BJ (cell line): ENCODE results near the gene RCSD1. TPM values are rescaled to one million over a fixed set of nuclear protein-coding genes. Genes with fewer than 3 reads are reported as not detected.

Experiments
- CTCF ChIA-PET: fragments of 350-600 bp; formaldehyde crosslinking; extraction: SDS; loops from one replicate; lab custom pipeline; 2021; ENCODE audit warnings: antibody characterized with exemption, inconsistent platforms; lab: Yijun Ruan, JAX
- POLR2A ChIA-PET: fragments of 300-600 bp; sonication (Branson Sonifier 250); formaldehyde crosslinking; extraction: SDS; loops from one replicate; lab custom pipeline; 2021; ENCODE audit warnings: antibody characterized with exemption; lab: Charles Lee
- DNase-seq: peaks from one replicate; pipeline ENCODE4 v3.0.0-alpha.2; 2011; ENCODE audit warnings: low read depth
- H3K27me3 ChIP-seq: 2 replicates; pipeline ENCODE4 v1.6.0; 2011; ENCODE audit warnings: low read length; ENCODE audit not compliant: control insufficient read depth, insufficient read depth
- H3K36me3 ChIP-seq: 2 replicates; pipeline ENCODE4 v1.5.1; 2011; ENCODE audit warnings: low read length; ENCODE audit not compliant: control insufficient read depth, insufficient read depth
- H3K4me3 ChIP-seq: 2 replicates; pipeline ENCODE4 v1.5.1; 2011; ENCODE audit warnings: low read depth, mild to moderate bottlenecking, control low read depth, low read length
- CTCF ChIP-seq: IDR thresholded peaks from 2 replicates; pipeline ENCODE4 v1.5.1; 2011; ENCODE audit warnings: low read depth, mild to moderate bottlenecking, control low read depth, inconsistent platforms, low read length, moderate library complexity; ENCODE audit not compliant: insufficient read depth
- polyA plus RNA-seq: library from polyadenylated mRNA; depleted of rRNA; stranded (reverse); fragments of >200 nt; gene quantifications from 2 replicates; pipeline ENCODE4 v1.2.3, GENCODE V29; 2011

RCSD1 gene
- polyA plus RNA-seq, 1 experiment = not detected

GRCh38 chr1:167645625-167646414, 15.8 kb downstream of the RCSD1 start:
- POLR2A ChIA-PET = no interaction called here
- TF ChIP-seq CTCF = no peak
- Histone ChIP-seq H3K27me3 (peaks cover 3% of the 10 kb centered on the region), H3K4me3 (no peak overlapping the region), H3K36me3 (no peaks in the 10 kb centered on the region)
- DNase-seq = no peak
- CTCF ChIA-PET = interaction anchor here (0.7 to 1.4 kb wide), 2 partner anchors 10 to 42 kb away, joined by 3 to 4 read pairs; no protein-coding TSS in a partner anchor

- no peak for TF ChIP-seq CTCF
- DNase-seq = no peak
- CTCF ChIA-PET = no interaction called here
Observed at GRCh38 chr1:167648252-167648849, 18.3 kb downstream of the RCSD1 start.

DNA sequence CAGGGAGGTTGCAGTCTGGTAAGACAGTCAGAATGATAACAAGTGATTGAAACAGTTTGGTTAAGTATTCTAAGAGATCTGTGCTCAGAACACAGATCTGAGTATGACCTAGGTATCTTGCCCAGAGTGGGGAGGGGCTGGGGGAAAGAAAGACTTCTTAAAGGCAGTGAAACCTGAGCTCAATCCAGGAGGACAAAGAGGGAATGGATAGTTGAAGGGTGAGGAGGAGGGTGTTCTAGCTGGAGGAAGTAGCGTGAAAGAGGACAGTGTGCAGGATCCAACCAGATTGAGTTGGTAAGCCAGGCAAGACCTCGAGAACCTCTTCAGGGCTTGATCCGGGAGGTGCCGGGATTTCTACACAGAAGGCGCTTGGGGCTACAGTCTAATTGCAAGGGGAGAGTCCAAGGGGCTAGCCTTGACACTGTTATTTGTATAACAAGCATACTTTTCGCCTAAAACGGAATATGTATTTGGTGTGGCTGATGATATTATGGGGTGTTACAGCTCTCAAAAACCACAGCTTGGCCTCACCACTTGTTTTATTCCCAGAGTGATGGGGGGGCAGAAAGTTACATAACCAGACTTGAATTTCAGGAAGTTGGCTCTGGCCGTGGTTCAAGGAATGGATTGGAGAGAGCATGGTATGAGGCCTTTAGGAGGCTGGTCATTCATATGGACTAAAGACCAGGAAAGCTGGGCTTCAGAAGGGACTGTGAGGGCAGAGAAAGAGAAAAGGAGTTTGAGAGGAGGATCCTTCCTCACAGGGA, 19.1 kb downstream of the RCSD1 start:
- CTCF ChIA-PET = interaction anchor here (0.5 to 1.4 kb wide), 3 partner anchors 13 to 43 kb away, joined by 3 to 4 read pairs (median 3); no protein-coding TSS in a partner anchor
- POLR2A ChIA-PET = interaction anchor here (0.5 to 0.6 kb wide), 2 partner anchors 34 to 65 kb away, joined by 7 to 9 read pairs; no protein-coding TSS in a partner anchor
- no peak for TF ChIP-seq CTCF
- Histone ChIP-seq H3K27me3 (peaks cover 4% of the 10 kb centered on the region), H3K36me3 (no peaks in the 10 kb centered on the region), H3K4me3 (no peak overlapping the region)
- DNase-seq = no peak

More at GRCh38 chr1:167648252-167648849, 18.3 kb downstream of the RCSD1 start:
- no peak overlapping the region for H3K4me3 ChIP-seq
- H3K27me3 ChIP-seq = peaks cover 3% of the 10 kb centered on the region
- POLR2A ChIA-PET = no interaction called here
- H3K36me3 ChIP-seq = no peaks in the 10 kb centered on the region

GRCh38 chr1:167650269-167651160, 20.5 kb downstream of the RCSD1 start:
- H3K27me3 ChIP-seq = peaks cover 10% of the 10 kb centered on the region
- TF ChIP-seq CTCF = no peak
- CTCF ChIA-PET = interaction anchor here (0.5 to 1.4 kb wide), 3 partner anchors 12 to 447 kb away, joined by 3 to 4 read pairs (median 3); no protein-coding TSS in a partner anchor
- DNase-seq = no peak
- POLR2A ChIA-PET = no interaction called here
- no peaks in the 10 kb centered on the region for H3K36me3 ChIP-seq
- no peak overlapping the region for H3K4me3 ChIP-seq
